ENCODE measurements around the gene PROSER1. TPM values are rescaled to one million over a fixed set of nuclear protein-coding genes. Genes with fewer than 3 reads are reported as not detected.
"Not testable (repeated sequence)": the region's sequence is repeated elsewhere in the genome, so short reads cannot be mapped to it uniquely, and the experiment has no call there.

The PROSER1 gene
- total RNA-seq, 1 donor from 2014 or later, result 57.8 TPM

DNA sequence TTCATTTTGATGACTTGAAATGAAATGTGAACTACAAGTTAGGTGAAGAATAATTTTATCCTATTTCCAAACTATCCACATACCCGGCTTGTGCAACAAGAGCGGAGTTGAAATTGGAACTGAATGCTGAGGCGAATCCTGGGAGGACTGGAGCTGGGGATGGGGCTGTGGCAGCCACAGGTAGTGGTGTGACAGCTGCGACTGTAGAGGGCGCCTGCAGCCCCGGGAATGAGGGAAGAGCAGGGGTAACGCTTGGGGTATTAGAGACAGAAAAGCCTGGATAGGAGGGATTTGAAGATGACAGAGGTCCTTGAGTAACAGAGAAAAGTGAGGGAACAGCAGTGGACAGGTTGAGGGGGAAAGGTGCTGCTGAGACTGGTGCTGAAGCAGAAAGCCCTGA, 25.3 kb downstream of the PROSER1 start:
- Mint-ChIP-seq H3K36me3 (ENCODE audit: low read depth) (peaks cover 83% of the 10 kb centered on the region), H3K4me1 (no peaks in the 10 kb centered on the region), H3K9me3 (no peaks in the 10 kb centered on the region), H3K4me3 (no peak overlapping the region), H3K27me3 (no peaks in the 10 kb centered on the region), H3K27ac (no peak overlapping the region)
- DNase-seq (no peak), ATAC-seq (ENCODE audit: low read depth) (no peak)
- ChIA-PET CTCF (no interaction called here), POLR2A (no interaction called here)
- TF ChIP-seq, protein P1, sequence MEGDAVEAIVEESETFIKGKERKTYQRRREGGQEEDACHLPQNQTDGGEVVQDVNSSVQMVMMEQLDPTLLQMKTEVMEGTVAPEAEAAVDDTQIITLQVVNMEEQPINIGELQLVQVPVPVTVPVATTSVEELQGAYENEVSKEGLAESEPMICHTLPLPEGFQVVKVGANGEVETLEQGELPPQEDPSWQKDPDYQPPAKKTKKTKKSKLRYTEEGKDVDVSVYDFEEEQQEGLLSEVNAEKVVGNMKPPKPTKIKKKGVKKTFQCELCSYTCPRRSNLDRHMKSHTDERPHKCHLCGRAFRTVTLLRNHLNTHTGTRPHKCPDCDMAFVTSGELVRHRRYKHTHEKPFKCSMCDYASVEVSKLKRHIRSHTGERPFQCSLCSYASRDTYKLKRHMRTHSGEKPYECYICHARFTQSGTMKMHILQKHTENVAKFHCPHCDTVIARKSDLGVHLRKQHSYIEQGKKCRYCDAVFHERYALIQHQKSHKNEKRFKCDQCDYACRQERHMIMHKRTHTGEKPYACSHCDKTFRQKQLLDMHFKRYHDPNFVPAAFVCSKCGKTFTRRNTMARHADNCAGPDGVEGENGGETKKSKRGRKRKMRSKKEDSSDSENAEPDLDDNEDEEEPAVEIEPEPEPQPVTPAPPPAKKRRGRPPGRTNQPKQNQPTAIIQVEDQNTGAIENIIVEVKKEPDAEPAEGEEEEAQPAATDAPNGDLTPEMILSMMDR (IDR thresholded peaks at IDR 0.05), result no peak
- intact Hi-C loops (cut with micrococcal nuclease), result no loop called here

DNA sequence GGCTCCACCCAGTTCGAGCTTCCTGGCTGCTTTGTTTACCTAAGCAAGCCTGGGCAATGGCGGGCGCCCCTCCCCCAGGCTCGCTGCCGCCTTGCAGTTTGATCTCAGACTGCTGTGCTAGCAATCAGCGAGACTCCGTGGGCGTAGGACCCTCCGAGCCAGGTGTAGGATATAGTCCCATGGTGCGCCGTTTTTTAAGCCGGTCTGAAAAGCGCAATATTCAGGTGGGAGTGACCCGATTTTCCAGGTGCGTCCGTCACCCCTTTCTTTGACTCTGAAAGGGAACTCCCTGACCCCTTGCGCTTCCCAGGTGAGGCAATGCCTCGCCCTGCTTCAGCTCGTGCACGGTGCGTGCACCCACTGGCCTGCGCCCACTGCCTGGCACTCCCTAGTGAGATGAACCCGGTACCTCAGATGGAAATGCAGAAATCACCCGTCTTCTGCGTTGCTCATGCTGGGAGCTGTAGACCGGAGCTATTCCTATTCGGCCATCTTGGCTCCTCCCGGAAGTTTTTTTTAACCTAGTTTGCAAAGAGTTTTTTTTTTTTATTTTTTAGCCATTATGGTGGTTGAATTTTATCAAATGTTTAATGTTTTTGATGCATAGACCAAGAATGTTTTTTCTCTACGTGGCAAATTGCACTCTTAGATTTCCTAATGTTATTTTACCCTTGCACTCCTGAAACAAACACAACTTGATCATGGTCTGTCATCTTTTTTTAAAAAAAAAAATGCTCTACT, 31.3 kb downstream of the PROSER1 start:
- H3K27me3 Mint-ChIP-seq; H3K4me3 Mint-ChIP-seq; CTCF ChIA-PET; DNase-seq; intact Hi-C loops (cut with micrococcal nuclease); H3K9me3 Mint-ChIP-seq; H3K4me1 Mint-ChIP-seq; ATAC-seq (ENCODE audit: low read depth); H3K27ac Mint-ChIP-seq; POLR2A ChIA-PET: not testable (repeated sequence)
- peaks cover 32% of the 10 kb centered on the region for H3K36me3 Mint-ChIP-seq (ENCODE audit: low read depth)

DNA sequence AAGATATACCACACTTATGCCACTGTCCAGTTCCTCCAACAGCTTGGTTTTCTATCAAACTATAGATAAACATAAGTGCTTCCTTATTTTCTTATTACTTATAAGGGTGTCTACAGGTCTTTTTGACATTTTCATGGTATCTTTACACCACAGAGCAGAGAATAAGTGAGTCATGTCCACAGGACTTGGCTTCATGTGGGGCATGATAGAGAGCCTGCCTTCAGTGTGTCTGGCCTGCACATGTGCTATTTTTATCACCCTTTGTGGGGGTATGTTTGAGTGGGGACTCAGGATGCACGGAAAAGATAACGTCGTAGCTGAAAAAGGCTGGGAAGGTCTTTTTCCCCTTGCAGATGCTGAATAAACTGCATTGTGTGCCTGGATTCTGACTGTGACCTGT, 39.1 kb downstream of the PROSER1 start:
- CTCF ChIA-PET, result no interaction called here
- no peak overlapping the region for H3K27ac Mint-ChIP-seq
- intact Hi-C loops (cut with micrococcal nuclease), result no loop called here
- no peak for ATAC-seq (ENCODE audit: low read depth)
- TF ChIP-seq, protein P1 (IDR thresholded peaks at IDR 0.05), result no peak
- no peaks in the 10 kb centered on the region for H3K9me3 Mint-ChIP-seq
- POLR2A ChIA-PET, result no interaction called here
- no peaks in the 10 kb centered on the region for H3K27me3 Mint-ChIP-seq
- H3K36me3 Mint-ChIP-seq (ENCODE audit: low read depth), result no peaks in the 10 kb centered on the region
- H3K4me1 Mint-ChIP-seq, result no peaks in the 10 kb centered on the region
- H3K4me3 Mint-ChIP-seq, result no peak overlapping the region
- no peak for DNase-seq

DNA sequence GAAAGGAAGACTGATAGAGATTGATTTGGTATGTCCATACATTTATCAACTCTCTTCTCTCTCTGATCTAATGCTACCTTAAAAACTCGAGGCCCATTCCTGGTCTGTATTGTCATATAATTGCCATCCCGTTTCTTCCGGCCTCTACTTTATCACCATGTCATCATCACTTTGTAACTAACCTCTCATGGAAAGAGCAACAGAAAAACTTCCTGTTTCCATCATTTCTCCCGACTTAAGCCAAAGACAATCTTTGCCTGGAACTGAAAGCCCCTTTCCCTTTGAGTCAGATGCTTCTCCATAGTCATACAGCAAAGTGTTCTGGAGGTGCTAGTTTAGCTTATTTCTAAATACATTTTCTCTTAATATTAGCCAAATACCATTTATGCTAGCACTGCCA, 44.5 kb downstream of the PROSER1 start:
- ATAC-seq (ENCODE audit: low read depth) (no peak), DNase-seq (no peak)
- TF ChIP-seq, protein P1 (IDR thresholded peaks at IDR 0.05), result no peak
- Mint-ChIP-seq H3K27me3 (no peaks in the 10 kb centered on the region), H3K4me3 (no peak overlapping the region), H3K36me3 (ENCODE audit: low read depth) (no peaks in the 10 kb centered on the region), H3K27ac (no peak overlapping the region), H3K4me1 (no peaks in the 10 kb centered on the region), H3K9me3 (no peaks in the 10 kb centered on the region)
- POLR2A ChIA-PET, result no interaction called here
- CTCF ChIA-PET, result no interaction called here
- intact Hi-C loops (cut with micrococcal nuclease), result no loop called here

DNA sequence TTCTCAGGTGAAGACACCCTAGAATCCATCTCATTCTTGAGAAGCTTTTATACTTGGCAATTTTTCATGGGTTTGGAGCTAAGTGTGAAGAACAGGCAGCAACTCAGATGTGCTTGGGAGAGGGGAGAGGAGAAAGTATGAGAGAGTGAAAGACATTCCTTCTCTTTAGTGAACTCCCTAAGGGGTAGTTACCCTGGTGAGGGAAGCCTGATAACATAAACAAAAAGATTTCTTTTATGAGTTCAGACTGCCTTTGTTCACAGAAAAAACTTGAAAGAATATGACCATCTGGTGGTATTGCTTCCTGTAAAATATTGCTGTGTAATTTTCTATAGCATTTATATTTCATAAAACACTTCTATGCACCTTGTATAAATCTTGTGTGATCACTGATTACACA, 47.2 kb downstream of the PROSER1 start, which contains the start of gene STOML3:
Gene STOML3, minus strand, starts transcription at position 139 of the 400 bp plus-strand sequence. Its CDS starts 110 bp downstream, at position 29.
- Mint-ChIP-seq H3K4me1 (no peaks in the 10 kb centered on the region), H3K27me3 (no peaks in the 10 kb centered on the region), H3K27ac (no peak within 1 kb of the TSS), H3K4me3 (no peak within 1 kb of the TSS), H3K9me3 (no peaks in the 10 kb centered on the region), H3K36me3 (ENCODE audit: low read depth) (no peaks in the 10 kb centered on the region)
- ATAC-seq (ENCODE audit: low read depth) (no peak), DNase-seq (no peak)
- TF ChIP-seq, protein P1 (IDR thresholded peaks at IDR 0.05), result no peak
- ChIA-PET CTCF (no interaction called here), POLR2A (no interaction called here)
- intact Hi-C loops (cut with micrococcal nuclease), result no loop called here

DNA sequence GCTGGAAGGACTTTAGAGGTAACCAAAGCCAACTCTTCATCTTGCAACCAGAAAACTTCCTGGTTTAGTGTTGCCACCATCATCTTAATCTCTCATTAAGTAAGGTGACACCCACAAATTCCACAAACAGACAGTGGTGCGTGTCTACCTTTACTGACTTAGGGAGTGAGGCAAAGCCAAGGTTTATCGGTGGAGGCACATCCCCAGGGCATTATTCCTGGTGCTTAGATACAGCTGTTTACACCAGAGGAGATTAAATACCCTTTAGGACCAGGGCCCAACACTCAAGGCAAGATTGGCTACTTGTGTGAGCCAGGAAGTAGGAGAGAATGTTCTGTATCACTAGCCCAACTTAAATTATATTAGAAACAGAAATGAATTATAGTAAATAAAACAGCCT, 56.8 kb downstream of the PROSER1 start:
- ATAC-seq (ENCODE audit: low read depth) (no peak), DNase-seq (no peak)
- Mint-ChIP-seq H3K9me3 (peaks cover 19% of the 10 kb centered on the region), H3K36me3 (ENCODE audit: low read depth) (no peaks in the 10 kb centered on the region), H3K4me1 (no peaks in the 10 kb centered on the region), H3K27me3 (peaks cover 6% of the 10 kb centered on the region), H3K27ac (no peak overlapping the region), H3K4me3 (no peak overlapping the region)
- CTCF ChIA-PET, result no interaction called here
- intact Hi-C loops (cut with micrococcal nuclease), result no loop called here
- TF ChIP-seq, protein P1 (IDR thresholded peaks at IDR 0.05), result no peak
- POLR2A ChIA-PET, result no interaction called here
